ENCODE data around the gene GDPD4. TPM values are rescaled to one million over a fixed set of nuclear protein-coding genes. Genes with fewer than 3 reads are reported as not detected.

Gene GDPD4
- total and polyA plus RNA-seq, 8 donors = 0.12 TPM; not detected in 7

- Histone ChIP-seq H3K4me1 (no peaks in the 10 kb centered on the region), H3K4me3 (no peak overlapping the region), H3K36me3 (peaks cover 0 to 13% (median 0%) of the 10 kb centered on the region in 4 donors), H3K27me3 (no peaks in the 10 kb centered on the region), H3K27ac (no peak overlapping the region), H3K9me3 (no peaks in the 10 kb centered on the region)
- no peak for TF ChIP-seq POLR2A (IDR thresholded peaks at IDR 0.05)
- TF ChIP-seq EP300 (IDR thresholded peaks at IDR 0.05) = no peak
- TF ChIP-seq CTCF (IDR thresholded peaks at IDR 0.05) = no peak
- no peak for TF ChIP-seq POLR2AphosphoS5 (IDR thresholded peaks at IDR 0.05)
- DNase-seq = no peak
- WGBS, 5 donors = 80 to 92% (median 90%) methylated on average over 5 to 9 of the region's 9 CpGs
- intact Hi-C loops (cut with DNase I; ENCODE audit: low total_unique reads) = no loop called here
These were observed 86.9 kb downstream of the GDPD4 start for GRCh38 chr11:77214557-77214956.

GRCh38 chr11:77213589-77214428, 87.7 kb downstream of the GDPD4 start:
- Histone ChIP-seq H3K4me1 (no peaks in the 10 kb centered on the region), H3K36me3 (peaks cover 0 to 13% (median 0%) of the 10 kb centered on the region in 4 donors), H3K27ac (no peak overlapping the region), H3K27me3 (no peaks in the 10 kb centered on the region), H3K9me3 (no peaks in the 10 kb centered on the region), H3K4me3 (no peak overlapping the region)
- intact Hi-C loops (cut with DNase I; ENCODE audit: low total_unique reads) = no loop called here
- no peak for TF ChIP-seq CTCF (IDR thresholded peaks at IDR 0.05)
- TF ChIP-seq POLR2AphosphoS5 (IDR thresholded peaks at IDR 0.05) = no peak
- TF ChIP-seq EP300 (IDR thresholded peaks at IDR 0.05) = no peak
- no peak for TF ChIP-seq POLR2A (IDR thresholded peaks at IDR 0.05)
- WGBS, 5 donors = 86 to 94% (median 89%) methylated on average over 13 to 18 of the region's 18 CpGs
- DNase-seq = no peak

GRCh38 chr11:77213029-77213579, 88.4 kb downstream of the GDPD4 start:
- intact Hi-C loops (cut with DNase I; ENCODE audit: low total_unique reads) = no loop called here
- Histone ChIP-seq H3K27ac (no peak overlapping the region), H3K27me3 (no peaks in the 10 kb centered on the region), H3K9me3 (no peaks in the 10 kb centered on the region), H3K36me3 (peaks cover 0 to 13% (median 0%) of the 10 kb centered on the region in 4 donors), H3K4me3 (no peak overlapping the region), H3K4me1 (no peaks in the 10 kb centered on the region)
- DNase-seq = no peak
- WGBS, 5 donors = 87 to 96% (median 92%) methylated on average over 13 of the region's 13 CpGs
- no peak for TF ChIP-seq POLR2A (IDR thresholded peaks at IDR 0.05)
- TF ChIP-seq EP300 (IDR thresholded peaks at IDR 0.05) = no peak
- no peak for TF ChIP-seq POLR2AphosphoS5 (IDR thresholded peaks at IDR 0.05)
- no peak for TF ChIP-seq CTCF (IDR thresholded peaks at IDR 0.05)

- H3K36me3 ChIP-seq = peaks cover 0 to 13% (median 0%) of the 10 kb centered on the region in 4 donors
- no peaks in the 10 kb centered on the region for H3K4me1 ChIP-seq
- 94 to 95% (median 94%) methylated on average over 8 of the region's 8 CpGs for WGBS, 5 donors
- no peaks in the 10 kb centered on the region for H3K9me3 ChIP-seq
- H3K4me3 ChIP-seq = no peak overlapping the region
- DNase-seq = no peak
- H3K27me3 ChIP-seq = no peaks in the 10 kb centered on the region
- intact Hi-C loops (cut with DNase I; ENCODE audit: low total_unique reads) = no loop called here
- H3K27ac ChIP-seq = no peak overlapping the region
- TF ChIP-seq CTCF (IDR thresholded peaks at IDR 0.05) (no peak), POLR2AphosphoS5 (IDR thresholded peaks at IDR 0.05) (no peak), EP300 (IDR thresholded peaks at IDR 0.05) (no peak), POLR2A (IDR thresholded peaks at IDR 0.05) (no peak)
These were observed 89.0 kb downstream of the GDPD4 start for GRCh38 chr11:77212314-77213007.

All from stomach (tissue), 9 donors.